Suprapubic skin (tissue), 3 donors: ENCODE data around the gene MGP.

Experiments
- POLR2AphosphoS5 ChIP-seq, 3 donors: sonication (generic); formaldehyde crosslinking; IDR thresholded peaks; one replicate each; pipeline ENCODE4 v1.6.1; 2017; ENCODE audit warnings: antibody characterized with exemption in 3 of 3
- TF ChIP-seq, protein P1 (sequence below), 2 donors: fragments of 200-600 bp in 1 of 2; fragments of 450-650 bp in 1 of 2; sonication (generic) in 1 of 2; IDR thresholded peaks; one replicate each; pipeline ENCODE4 v1.5.1; 2016 to 2019; ENCODE audit warnings: antibody characterized with exemption in 2 of 2, mild to moderate bottlenecking in 1 of 2, moderate library complexity in 1 of 2

GRCh38 chr12:14913381-14913781 lies 27.7 kb upstream of the MGP start:
- TF ChIP-seq, protein P1, sequence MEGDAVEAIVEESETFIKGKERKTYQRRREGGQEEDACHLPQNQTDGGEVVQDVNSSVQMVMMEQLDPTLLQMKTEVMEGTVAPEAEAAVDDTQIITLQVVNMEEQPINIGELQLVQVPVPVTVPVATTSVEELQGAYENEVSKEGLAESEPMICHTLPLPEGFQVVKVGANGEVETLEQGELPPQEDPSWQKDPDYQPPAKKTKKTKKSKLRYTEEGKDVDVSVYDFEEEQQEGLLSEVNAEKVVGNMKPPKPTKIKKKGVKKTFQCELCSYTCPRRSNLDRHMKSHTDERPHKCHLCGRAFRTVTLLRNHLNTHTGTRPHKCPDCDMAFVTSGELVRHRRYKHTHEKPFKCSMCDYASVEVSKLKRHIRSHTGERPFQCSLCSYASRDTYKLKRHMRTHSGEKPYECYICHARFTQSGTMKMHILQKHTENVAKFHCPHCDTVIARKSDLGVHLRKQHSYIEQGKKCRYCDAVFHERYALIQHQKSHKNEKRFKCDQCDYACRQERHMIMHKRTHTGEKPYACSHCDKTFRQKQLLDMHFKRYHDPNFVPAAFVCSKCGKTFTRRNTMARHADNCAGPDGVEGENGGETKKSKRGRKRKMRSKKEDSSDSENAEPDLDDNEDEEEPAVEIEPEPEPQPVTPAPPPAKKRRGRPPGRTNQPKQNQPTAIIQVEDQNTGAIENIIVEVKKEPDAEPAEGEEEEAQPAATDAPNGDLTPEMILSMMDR (IDR thresholded peaks at IDR 0.05): no peak
- peak in 1 of 3 donors; percentile 42 for TF ChIP-seq POLR2AphosphoS5 (IDR thresholded peaks at IDR 0.05)
